Smooth muscle cell (in vitro differentiated cells): ENCODE data around the gene FRZB. TPM values are rescaled to one million over a fixed set of nuclear protein-coding genes. Genes with fewer than 3 reads are reported as not detected.

Experiments used
- DNase-seq: peaks from one replicate; lab custom pipeline; 2025; ENCODE audit not compliant: unreplicated experiment; lab: John Stamatoyannopoulos, UW
- H2AFZ ChIP-seq: fragments of 200-600 bp; sonication (generic); 2 replicates; pipeline ENCODE4 v1.6.0; 2016; ENCODE audit warnings: antibody characterized with exemption, low read depth, mild to moderate bottlenecking
- H3F3A ChIP-seq: fragments of 200-600 bp; sonication (generic); 2 replicates; pipeline ENCODE4 v1.6.0; 2017; ENCODE audit warnings: antibody characterized with exemption, low read depth
- H3K27ac ChIP-seq: fragments of 200-600 bp; sonication (generic); 2 replicates; pipeline ENCODE4 v1.5.1; 2016; ENCODE audit warnings: low read depth, mild to moderate bottlenecking
- H3K27me3 ChIP-seq: fragments of 200-600 bp; sonication (generic); 2 replicates; pipeline ENCODE4 v1.6.1; 2016; ENCODE audit warnings: low read depth, mild to moderate bottlenecking
- H3K36me3 ChIP-seq: fragments of 200-600 bp; sonication (generic); 2 replicates; pipeline ENCODE4 v1.5.1; 2016; ENCODE audit warnings: low read depth
- H3K4me1 ChIP-seq: fragments of 200-600 bp; sonication (generic); 2 replicates; pipeline ENCODE4 v1.5.1; 2016; ENCODE audit warnings: low read depth
- H3K4me2 ChIP-seq: fragments of 200-600 bp; sonication (generic); 2 replicates; pipeline ENCODE4 v1.6.0; 2016; ENCODE audit warnings: mild to moderate bottlenecking
- H3K4me3 ChIP-seq: fragments of 200-600 bp; sonication (generic); 2 replicates; pipeline ENCODE4 v1.5.1; 2016; ENCODE audit warnings: mild to moderate bottlenecking
- H3K79me2 ChIP-seq: fragments of 200-600 bp; sonication (generic); 2 replicates; pipeline ENCODE4 v1.6.0; 2016; ENCODE audit warnings: low read depth, mild to moderate bottlenecking
- H3K9ac ChIP-seq: fragments of 200-600 bp; sonication (generic); 2 replicates; pipeline ENCODE4 v1.6.0; 2016; ENCODE audit warnings: low read depth
- H3K9me3 ChIP-seq: fragments of 200-600 bp; sonication (generic); replicated peaks from 2 replicates; pipeline ENCODE4 v1.5.1; 2016; ENCODE audit warnings: low read depth
- H4K20me1 ChIP-seq: fragments of 200-600 bp; sonication (generic); 2 replicates; pipeline ENCODE4 v1.6.0; 2016; ENCODE audit warnings: low read depth
- WGBS: methylation state at CpG from one replicate; pipeline ENCODE4 v1.1.7; 2016; ENCODE audit warnings: low lambda C conversion rate; 5-methylcytosine and 5-hydroxymethylcytosine counted together
- polyA plus RNA-seq: library from polyadenylated mRNA; unstranded; fragments of >200 nt; fragmentation: Nextera tagmentation; extraction: Ambion mirVana; gene quantifications from 2 replicates; pipeline ENCODE4 v1.2.1, GENCODE V29; 2016
- total RNA-seq: library from RNA; depleted of rRNA; stranded (reverse); fragments of >200 nt; gene quantifications from 2 replicates; pipeline ENCODE4 v1.2.3, GENCODE V29; 2014
- TF ChIP-seq, protein P1 (sequence below): fragments of 200-600 bp; sonication (generic); IDR thresholded peaks from 2 replicates; pipeline ENCODE4 v1.5.1; 2017; ENCODE audit warnings: borderline replicate concordance, mild to moderate bottlenecking, antibody characterized with exemption; ENCODE audit not compliant: insufficient read depth, poor library complexity, severe bottlenecking

Gene FRZB
- total and polyA plus RNA-seq, 2 experiments from 2014 or later: 11.2 to 33.5 TPM

DNA sequence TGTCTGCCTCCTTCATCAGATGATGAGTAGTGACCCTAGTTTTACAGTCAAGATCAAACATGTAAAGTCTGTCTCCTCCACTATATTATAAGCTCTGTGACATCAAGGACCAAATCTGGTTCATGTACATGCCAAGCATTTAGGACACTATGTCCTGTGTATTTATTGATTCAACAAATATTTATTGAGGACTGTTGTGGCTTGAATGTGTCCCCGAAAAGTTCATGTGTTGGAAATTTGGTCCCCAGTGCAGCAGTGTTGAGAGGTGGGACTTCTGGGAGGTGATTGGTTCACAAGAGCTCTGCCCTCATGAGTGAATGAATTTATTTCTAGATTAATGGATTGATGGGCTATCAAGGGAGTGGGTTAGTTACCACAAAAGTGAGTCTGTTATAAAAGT is 46.6 kb upstream of the FRZB start:
- no peak for DNase-seq
- H3K4me3 ChIP-seq: no peak overlapping the region
- H3K9me3 ChIP-seq: no peaks in the 10 kb centered on the region
- 100% methylated on average over 1 of the region's 1 CpG for WGBS
- no peaks in the 10 kb centered on the region for H3K27me3 ChIP-seq
- H3K4me2 ChIP-seq: no peak overlapping the region
- H4K20me1 ChIP-seq: peaks cover 12% of the 10 kb centered on the region
- no peak overlapping the region for H2AFZ ChIP-seq
- no peak overlapping the region for H3K9ac ChIP-seq
- peaks cover 3% of the 10 kb centered on the region for H3K4me1 ChIP-seq
- TF ChIP-seq, protein P1, sequence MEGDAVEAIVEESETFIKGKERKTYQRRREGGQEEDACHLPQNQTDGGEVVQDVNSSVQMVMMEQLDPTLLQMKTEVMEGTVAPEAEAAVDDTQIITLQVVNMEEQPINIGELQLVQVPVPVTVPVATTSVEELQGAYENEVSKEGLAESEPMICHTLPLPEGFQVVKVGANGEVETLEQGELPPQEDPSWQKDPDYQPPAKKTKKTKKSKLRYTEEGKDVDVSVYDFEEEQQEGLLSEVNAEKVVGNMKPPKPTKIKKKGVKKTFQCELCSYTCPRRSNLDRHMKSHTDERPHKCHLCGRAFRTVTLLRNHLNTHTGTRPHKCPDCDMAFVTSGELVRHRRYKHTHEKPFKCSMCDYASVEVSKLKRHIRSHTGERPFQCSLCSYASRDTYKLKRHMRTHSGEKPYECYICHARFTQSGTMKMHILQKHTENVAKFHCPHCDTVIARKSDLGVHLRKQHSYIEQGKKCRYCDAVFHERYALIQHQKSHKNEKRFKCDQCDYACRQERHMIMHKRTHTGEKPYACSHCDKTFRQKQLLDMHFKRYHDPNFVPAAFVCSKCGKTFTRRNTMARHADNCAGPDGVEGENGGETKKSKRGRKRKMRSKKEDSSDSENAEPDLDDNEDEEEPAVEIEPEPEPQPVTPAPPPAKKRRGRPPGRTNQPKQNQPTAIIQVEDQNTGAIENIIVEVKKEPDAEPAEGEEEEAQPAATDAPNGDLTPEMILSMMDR: no peak
- H3K36me3 ChIP-seq: peaks cover 4% of the 10 kb centered on the region
- H3F3A ChIP-seq: peaks cover 12% of the 10 kb centered on the region
- H3K79me2 ChIP-seq: no peaks in the 10 kb centered on the region
- H3K27ac ChIP-seq: no peak overlapping the region

DNA sequence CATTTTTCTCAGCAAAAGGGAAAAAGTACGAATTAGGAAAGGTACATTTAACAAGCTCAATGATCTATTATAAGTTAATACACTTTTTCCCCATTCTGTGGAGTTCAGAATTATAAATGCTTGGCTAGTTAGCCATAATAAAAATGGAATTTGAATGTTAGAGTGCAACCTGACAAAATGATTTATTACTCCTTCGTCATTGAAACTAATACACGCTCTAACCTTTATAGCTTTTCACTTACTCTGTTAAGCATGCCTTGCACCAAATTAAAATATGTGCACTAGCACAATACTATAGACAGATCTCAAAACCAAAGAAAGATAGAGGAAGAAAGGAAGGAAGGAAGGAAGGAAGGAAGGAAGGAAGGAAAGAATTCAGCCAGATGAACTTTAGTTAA is 46.1 kb upstream of the FRZB start:
- Histone ChIP-seq H3K27ac (no peak overlapping the region), H3K79me2 (no peaks in the 10 kb centered on the region), H3K4me3 (no peak overlapping the region), H3K9me3 (no peaks in the 10 kb centered on the region), H3F3A (peaks cover 7% of the 10 kb centered on the region), H3K36me3 (peaks cover 4% of the 10 kb centered on the region), H3K4me1 (peaks cover 3% of the 10 kb centered on the region), H3K9ac (no peak overlapping the region), H4K20me1 (peaks cover 12% of the 10 kb centered on the region), H3K4me2 (no peak overlapping the region), H3K27me3 (no peaks in the 10 kb centered on the region), H2AFZ (no peak overlapping the region)
- DNase-seq: no peak
- TF ChIP-seq, protein P1: no peak
- WGBS: 84% methylated on average over 3 of the region's 3 CpGs

DNA sequence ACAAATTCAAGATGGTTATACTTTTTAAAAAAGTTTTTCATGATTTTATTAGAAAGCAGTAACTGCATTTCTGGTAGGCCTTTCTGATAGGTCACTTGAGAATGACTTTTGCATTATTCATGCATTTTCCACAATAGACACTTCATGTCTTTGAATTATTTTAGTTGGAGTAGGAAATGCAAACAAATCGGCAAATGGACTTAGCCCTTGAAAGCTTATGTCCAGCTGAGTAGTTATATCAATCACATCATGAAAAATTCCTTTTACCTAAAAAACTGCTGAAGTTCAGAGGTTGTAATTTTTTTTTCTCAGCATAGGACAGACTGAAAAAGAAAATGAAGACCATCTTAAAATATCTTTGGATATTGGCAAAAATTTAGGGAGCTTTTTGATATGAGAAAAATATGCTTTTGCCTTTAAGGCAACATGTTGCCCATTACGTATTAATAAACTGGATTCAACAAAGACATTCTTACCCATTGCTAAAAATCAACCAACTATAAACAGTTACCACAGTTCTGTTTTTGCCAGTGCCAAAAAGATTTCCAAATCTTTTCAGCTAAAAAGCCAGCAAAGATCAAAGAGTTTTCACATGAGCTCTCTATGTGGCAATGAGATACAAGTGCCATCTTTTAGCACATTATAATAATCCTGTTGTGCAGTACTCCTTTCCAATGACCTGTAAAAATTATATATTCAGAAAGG is 45.5 kb upstream of the FRZB start:
- peaks cover 12% of the 10 kb centered on the region for H4K20me1 ChIP-seq
- 98% methylated on average over 2 of the region's 2 CpGs for whole genome bisulfite sequencing
- H3K79me2 ChIP-seq: no peaks in the 10 kb centered on the region
- no peaks in the 10 kb centered on the region for H3K27me3 ChIP-seq
- H3K9ac ChIP-seq: no peak overlapping the region
- no peaks in the 10 kb centered on the region for H3K9me3 ChIP-seq
- H2AFZ ChIP-seq: no peak overlapping the region
- no peak overlapping the region for H3K27ac ChIP-seq
- H3K36me3 ChIP-seq: peaks cover 4% of the 10 kb centered on the region
- TF ChIP-seq, protein P1: no peak
- no peak overlapping the region for H3K4me2 ChIP-seq
- peaks cover 3% of the 10 kb centered on the region for H3K4me1 ChIP-seq
- peaks cover 5% of the 10 kb centered on the region for H3F3A ChIP-seq
- no peak overlapping the region for H3K4me3 ChIP-seq
- DNase-seq: no peak

DNA sequence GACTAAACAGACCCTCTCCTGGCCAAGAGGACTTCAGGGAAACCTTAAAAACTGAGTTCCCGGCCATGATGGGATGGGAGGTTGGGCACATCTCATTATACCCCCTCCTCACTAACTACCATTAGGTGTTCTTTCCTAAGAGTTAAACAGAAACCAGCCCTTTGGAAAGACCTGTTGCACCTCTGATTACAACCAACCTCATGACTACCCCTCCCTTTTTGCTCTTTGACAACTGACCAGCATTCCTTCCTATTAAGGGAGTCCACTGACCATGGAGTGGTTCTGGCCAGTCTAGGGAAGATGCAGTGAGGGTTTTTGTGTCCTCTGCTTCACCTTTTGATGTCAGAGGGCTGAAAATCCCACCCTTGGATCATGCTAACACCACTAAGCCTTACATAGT is 44.5 kb upstream of the FRZB start:
- no peaks in the 10 kb centered on the region for H3K9me3 ChIP-seq
- H3K79me2 ChIP-seq: no peaks in the 10 kb centered on the region
- H3K27ac ChIP-seq: no peak overlapping the region
- H3K27me3 ChIP-seq: no peaks in the 10 kb centered on the region
- TF ChIP-seq, protein P1: no peak
- H3K4me2 ChIP-seq: no peak overlapping the region
- H3F3A ChIP-seq: peaks cover 3% of the 10 kb centered on the region
- 100% methylated on average over 1 of the region's 1 CpG for WGBS
- no peak overlapping the region for H2AFZ ChIP-seq
- H3K36me3 ChIP-seq: peaks cover 4% of the 10 kb centered on the region
- no peak overlapping the region for H3K9ac ChIP-seq
- peaks cover 12% of the 10 kb centered on the region for H4K20me1 ChIP-seq
- H3K4me3 ChIP-seq: no peak overlapping the region
- DNase-seq: no peak
- peaks cover 6% of the 10 kb centered on the region for H3K4me1 ChIP-seq
